Measurements from ENCODE around the gene PSMA6.
"Not testable (repeated sequence)": the region's sequence is repeated elsewhere in the genome, so short reads cannot be mapped to it uniquely, and the experiment has no call there.

The PSMA6 gene

GRCh38 chr14:35292051-35292769 is at the start of gene PSMA6:
Gene PSMA6, plus strand, starts transcription at chr14:35292382. Its CDS starts 95 bp downstream, at chr14:35292477.
- peak; percentile 100 for DNase-seq

DNA sequence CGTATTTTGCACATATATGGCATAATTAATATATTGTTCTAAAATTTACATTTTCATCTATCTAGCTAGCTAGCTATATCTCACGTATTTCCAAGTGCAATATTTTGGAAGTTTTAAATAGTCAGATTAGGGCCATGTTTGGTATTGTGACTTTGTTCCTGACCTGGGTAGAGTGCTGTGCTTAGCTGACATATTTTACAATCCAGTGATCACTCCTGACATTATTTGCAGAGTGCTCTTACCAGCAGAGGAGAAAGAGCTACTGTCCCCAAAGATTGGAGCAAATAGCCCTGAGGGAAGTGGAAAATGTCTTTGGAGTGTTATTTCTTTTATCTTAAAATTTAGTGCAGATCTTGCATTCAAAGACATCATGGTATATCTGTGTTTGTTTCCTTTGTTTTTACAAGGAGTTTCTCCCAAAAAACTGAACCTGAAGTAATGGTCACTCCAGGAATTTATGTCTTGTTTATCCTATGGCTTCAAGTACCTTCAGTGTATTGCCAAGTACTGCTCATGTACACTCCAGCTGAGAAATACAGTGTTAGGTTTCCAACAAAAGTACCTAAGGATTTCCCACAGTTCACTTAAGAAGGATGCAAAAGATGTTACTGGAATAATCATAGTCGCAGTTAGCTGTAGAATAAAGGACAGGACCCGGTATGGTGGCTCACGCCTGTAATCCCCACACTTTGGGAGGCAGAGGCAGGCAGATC is 49.4 kb upstream of the PSMA6 start:
- DNase-seq, result no peak

DNA sequence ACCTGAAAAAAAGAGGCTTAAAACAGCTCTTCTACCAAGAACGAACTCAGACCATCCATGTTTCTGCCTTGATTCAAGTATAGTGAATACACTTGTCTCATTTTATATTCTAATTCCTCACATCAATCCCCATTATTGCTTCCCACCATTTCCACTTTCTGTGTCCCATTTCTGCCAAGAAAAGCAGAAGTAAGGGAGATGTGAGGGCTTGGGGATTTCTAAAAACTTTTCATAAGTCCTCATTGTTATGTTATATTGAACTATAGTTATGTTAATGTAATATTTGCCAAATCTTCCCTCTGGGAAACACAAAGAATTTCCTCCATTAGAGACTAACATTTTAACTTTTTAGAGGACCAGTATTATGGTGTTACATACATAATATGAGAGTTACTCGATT is 48.2 kb upstream of the PSMA6 start:
- DNase-seq, result no peak

GRCh38 chr14:35244542-35244941 is 47.6 kb upstream of the PSMA6 start:
- no peak for DNase-seq

DNA sequence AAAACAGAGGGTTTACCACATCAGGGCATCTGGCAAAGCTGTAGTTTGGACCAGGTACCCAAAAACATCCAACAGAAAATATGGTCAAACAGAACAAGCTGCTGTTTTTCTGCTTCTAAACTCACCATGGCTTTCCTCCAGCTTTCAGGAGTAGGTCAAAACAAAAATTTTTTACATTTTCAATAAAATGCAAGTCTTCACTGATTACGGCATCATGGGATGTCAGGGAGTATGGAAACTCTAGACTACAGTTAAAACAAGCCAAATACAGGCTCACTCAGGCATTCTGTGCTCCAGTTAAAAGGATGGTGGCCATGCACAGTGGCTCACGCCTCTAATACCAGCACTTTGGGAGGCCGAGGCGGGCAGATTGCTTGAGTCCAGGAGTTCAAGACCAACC is 47.1 kb upstream of the PSMA6 start:
- DNase-seq, result no peak

- DNase-seq, result no peak
Observed at GRCh38 chr14:35247777-35248475, 44.3 kb upstream of the PSMA6 start.

DNA sequence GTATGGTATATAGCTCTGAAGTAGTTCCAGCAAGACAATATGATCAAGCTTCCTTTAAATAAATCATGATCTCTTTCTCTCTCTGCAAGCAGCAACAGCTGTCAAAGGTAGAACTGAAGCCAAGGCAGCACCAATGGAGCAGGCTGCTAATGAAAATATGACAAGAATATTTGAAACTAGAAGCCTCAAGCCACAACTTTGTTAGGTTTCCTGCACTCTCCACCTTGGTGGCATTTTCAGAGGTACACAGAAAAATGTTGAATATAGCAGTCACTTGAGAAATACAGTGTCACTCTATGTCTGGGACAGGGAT is 43.8 kb upstream of the PSMA6 start:
- no peak for DNase-seq

- DNase-seq, result no peak
Observed at GRCh38 chr14:35250319-35250718, 41.9 kb upstream of the PSMA6 start.

DNA sequence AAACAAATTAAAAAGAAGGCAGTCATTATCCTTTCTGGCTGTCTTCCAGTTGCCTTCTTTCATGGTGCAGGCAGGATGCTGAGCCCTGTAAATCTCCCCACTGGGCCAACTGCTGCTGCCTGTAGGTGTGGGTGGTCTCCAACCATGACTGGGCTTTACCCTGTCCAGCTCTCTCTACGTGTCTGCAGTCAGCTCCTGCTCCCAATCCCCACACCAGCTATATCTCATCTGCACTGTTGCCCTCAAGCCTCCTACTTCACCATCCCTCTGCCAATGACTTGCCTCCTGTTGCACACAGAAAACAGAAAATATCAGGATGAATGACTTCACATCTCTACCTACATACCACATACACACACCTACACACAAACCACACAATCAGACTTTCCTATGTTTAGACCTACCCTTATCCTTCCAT is 39.7 kb upstream of the PSMA6 start:
- DNase-seq, result no peak

DNA sequence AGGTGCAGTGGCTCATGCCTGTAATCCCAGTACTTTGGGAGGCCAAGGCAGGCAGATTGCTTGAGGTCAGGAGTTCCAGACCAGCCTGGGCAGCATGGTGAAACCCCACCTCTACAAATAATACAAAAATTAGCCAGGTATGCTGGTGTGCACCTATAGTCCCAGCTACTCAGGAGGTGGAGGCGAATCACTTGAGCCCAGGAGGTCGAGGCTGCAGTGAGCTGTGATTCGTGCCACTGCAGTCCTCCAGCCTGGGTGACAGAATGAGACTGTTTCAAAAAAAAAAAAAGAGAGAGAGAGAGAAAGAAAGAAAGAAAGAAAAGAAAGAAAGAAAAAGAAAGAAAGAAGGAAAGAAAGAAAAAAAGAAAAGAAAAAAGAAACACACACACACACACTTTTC is 39.1 kb upstream of the PSMA6 start:
- not testable (repeated sequence) for DNase-seq

DNA sequence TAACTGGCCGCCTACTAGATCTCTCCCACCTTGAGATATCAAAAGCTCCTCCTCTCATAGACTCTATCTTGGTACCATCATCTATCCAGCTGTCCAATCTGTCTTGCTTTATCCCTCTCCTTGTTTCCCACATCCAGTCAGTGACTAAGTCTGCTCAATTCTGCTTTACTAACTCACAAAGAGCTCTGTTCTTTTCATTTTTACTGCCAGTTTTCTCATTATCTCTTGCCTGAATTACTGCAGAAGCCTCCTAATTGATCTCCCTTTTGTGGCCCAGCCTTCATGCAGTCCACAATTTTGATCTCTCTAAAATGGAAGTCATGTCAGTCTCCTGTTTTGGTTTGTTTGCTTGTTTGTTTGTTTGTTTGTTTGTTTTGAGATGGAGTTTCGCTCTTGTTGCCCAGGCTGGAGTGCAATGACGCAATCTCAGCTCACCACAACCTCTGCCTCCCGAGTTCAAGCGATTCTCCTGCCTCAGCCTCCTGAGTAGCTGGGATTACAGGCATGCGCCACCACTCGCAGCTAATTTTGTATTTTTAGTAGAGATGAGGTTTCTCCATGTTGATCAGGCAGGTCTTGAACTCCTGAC is 38.1 kb upstream of the PSMA6 start:
- DNase-seq, result not testable (repeated sequence)

GRCh38 chr14:35254736-35255135 is 37.4 kb upstream of the PSMA6 start:
- no peak for DNase-seq

GRCh38 chr14:35255711-35256110 is 36.5 kb upstream of the PSMA6 start:
- DNase-seq, result no peak

GRCh38 chr14:35257809-35258208 is 34.4 kb upstream of the PSMA6 start:
- no peak for DNase-seq

DNA sequence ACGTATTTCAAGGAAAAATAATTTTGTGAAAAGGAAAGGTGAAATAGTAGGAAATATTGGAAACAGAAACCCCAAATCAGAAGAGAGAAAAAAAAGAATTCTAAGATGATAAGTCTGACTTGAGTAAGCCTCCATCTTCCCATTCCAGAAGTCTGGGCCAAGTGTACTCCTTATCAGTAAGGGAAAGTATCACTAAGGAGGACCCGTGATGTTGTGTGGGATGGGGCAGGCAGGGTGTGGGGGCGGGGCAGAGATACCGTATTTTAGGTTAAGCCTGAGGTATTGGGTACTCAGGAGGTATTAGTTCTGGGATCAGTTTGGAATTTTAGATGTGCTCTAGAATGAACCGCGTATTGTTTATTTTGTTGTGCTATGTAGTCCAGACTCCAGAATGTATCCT is 33.8 kb upstream of the PSMA6 start:
- DNase-seq, result no peak

DNA sequence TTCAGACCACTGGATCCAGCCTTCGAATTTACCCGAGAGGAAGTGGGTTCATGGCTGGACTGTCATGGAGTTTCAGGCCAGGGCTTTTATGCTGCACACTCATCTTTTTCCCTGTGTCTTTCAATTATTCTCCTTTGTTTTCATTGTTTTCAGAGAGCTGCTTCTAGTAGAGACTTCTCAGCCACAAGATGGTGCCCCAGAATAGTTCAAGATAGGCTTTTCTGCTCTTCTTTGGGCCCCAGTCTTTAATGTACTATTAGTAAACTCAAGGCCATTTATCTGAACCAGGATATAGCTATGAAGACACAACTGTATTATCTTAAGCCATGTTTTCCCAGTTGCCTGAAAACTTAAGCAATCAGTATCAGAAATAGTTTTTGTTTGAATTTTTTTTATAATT is 30.4 kb upstream of the PSMA6 start:
- no peak for DNase-seq

GRCh38 chr14:35262436-35262835 is 29.7 kb upstream of the PSMA6 start:
- no peak for DNase-seq

- DNase-seq, result no peak
Observed at GRCh38 chr14:35268946-35269345, 23.2 kb upstream of the PSMA6 start.

DNA sequence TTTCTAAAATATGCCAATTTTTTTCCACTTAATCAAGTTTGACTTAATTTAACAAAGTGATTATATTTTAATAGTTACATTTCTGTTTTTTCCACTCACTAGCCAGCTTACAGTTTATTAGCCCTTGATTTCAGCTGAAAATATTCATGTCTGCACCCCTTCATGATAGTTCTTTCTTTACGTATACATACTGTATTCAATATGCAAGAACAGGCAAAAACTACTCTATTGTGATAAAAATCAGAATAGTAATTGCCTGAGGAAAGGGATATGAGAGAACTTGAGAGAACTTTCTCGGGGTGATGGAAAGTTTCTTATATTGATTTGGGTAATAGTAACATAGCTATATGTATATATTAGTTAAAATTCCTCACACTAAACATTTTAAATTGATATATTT is 17.4 kb upstream of the PSMA6 start:
- no peak for DNase-seq

DNA sequence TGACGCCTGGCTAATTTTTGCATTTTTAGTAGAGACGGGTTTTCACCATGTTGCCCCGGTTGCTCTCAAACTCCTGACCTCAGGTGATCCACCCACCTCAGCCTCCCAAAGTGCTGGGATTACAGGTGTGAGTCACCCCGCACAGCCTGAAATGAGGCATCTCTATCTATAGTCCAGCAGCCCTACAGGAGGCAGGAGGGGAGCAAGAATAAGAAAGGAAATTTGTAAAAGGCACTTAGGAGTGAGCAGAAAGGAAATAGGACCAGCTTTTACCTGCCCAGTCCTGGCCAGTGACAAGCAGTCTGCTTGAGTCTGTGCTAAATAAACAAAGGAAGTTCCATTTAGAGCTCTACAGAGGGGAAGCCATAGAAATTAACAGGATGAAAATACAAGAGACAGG is 15.0 kb upstream of the PSMA6 start:
- no peak for DNase-seq

DNA sequence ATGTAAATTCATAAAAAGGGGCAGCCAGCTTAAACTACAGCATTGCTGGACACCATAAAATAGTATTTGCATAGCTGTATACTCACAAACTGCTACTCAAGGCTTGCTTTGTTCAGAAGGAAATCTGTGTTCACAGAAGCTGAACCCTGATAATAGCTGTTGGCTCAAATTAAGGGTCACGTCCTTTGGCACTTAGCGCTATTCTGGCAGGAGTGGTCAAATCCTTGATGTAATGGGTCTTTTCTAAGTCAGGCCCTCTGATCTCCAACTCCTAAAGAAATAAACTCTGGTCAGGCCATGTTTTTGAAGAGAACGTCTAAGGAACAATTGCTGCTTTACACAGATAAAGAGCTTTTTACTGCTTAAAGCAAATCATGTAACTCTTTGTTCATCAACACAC is 12.8 kb upstream of the PSMA6 start:
- DNase-seq, result no peak

GRCh38 chr14:35281341-35281740 is 10.8 kb upstream of the PSMA6 start:
- DNase-seq, result no peak

GRCh38 chr14:35284506-35284905 is 7.7 kb upstream of the PSMA6 start:
- DNase-seq, result no peak

Data from activated effector memory CD4-positive, alpha-beta T cell treated with anti-CD3 and anti-CD28 coated beads, Interleukin-2, amount 50 U/mL, for 16 hours (primary cell).